ENCODE results near the gene TEAD1. TPM values are rescaled to one million over a fixed set of nuclear protein-coding genes. Genes with fewer than 3 reads are reported as not detected.

TEAD1 gene
- total and polyA plus RNA-seq, 10 of the 15 experiments (the other 5 are each of a cell fraction or from before 2014, with no cell fraction given): 0.01 to 0.59 (median 0.04) TPM; not detected in 6

DNA sequence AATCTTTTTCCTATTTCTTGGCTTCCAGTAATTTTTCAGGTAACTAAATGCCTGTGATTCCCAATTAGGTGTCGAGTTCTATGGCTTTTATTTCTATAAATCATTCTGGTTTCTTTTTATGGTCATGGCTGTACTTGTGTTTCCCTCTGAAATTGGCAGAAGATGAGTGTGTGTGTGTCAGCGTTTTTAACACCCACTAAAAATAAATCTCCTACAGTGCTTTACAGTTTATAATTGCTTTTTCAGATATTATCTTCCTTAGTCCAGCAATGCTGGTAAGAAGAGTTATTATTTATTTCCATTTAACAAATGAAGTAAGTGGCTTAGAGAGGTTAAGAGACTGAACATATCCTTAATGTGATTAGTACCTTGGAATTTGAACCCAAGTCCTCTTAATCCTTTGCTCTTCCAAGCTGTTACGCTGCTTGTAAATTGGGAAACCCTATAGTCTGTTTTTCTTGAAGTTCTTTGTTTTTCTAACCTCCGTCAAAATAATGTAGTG, 125.2 kb downstream of the TEAD1 start:
- ChIA-PET RAD21 (ENCODE audit: unreplicated experiment) (no interaction called here), SMC1A (ENCODE audit: uncharacterized antibody, unreplicated experiment) (no interaction called here), CTCF (interaction anchor here (0.9 kb wide), 1 partner anchor 468 kb away, joined by 3 read pairs; no protein-coding TSS in a partner anchor), POLR2A (no interaction called here)
- Histone ChIP-seq H3K9me3 (replicated peaks; ENCODE audit: control insufficient read depth, insufficient read depth, low read length) (no peaks in the 10 kb centered on the region), H2AFZ (ENCODE audit: control insufficient read depth, low read depth, low read length) (no peak overlapping the region), H3K4me2 (ENCODE audit: control insufficient read depth, insufficient read depth) (no peak overlapping the region), H3K27ac (ENCODE audit: control insufficient read depth, insufficient read depth) (no peak overlapping the region), H3K9ac (ENCODE audit: control insufficient read depth, insufficient read depth, low read length) (no peak overlapping the region), H4K20me1 (ENCODE audit: control insufficient read depth, insufficient read depth) (no peaks in the 10 kb centered on the region), H3K4me3 (no peak overlapping the region), H3K27me3 (replicated peaks in 1 of 2; ENCODE audit: control insufficient read depth in 2 of 2, insufficient read depth in 2 of 2, low read length in 1 of 2) (peaks cover 0 to 1% of the 10 kb centered on the region in 2 experiments; a peak in 3 of 4 replicates), H3K4me1 (ENCODE audit: control insufficient read depth, insufficient read depth, low read length) (no peaks in the 10 kb centered on the region), H3K36me3 (ENCODE audit: control insufficient read depth in 2 of 2, insufficient read depth in 2 of 2, low read length in 1 of 2) (no peaks in the 10 kb centered on the region), H3K79me2 (ENCODE audit: control insufficient read depth, insufficient read depth, low read length) (no peaks in the 10 kb centered on the region)
- DNase-seq (ENCODE audit: low read depth, low spot score) (no peak), ATAC-seq (no peak), FAIRE-seq (no peak)
- WGBS (ENCODE audit: insufficient coverage, insufficient replicate concordance, low lambda C conversion rate, missing lambda C conversion rate): 5% methylated on average over 4 of the region's 4 CpGs
- in situ Hi-C loops (cut with MboI) (no loop called here), intact Hi-C loops (cut with micrococcal nuclease; ENCODE audit: unreplicated experiment) (no loop called here)
- TF ChIP-seq IRF4 (IDR thresholded peaks at IDR 0.05; ENCODE audit: low read depth, low read length): no peak
- TF ChIP-seq TCF12 (IDR thresholded peaks at IDR 0.05; ENCODE audit: low read depth, low read length): no peak
- no peak for TF ChIP-seq SMAD1 (IDR thresholded peaks at IDR 0.05; ENCODE audit: low read depth, partially characterized antibody)
- TF ChIP-seq RBBP5 (conservative IDR thresholded peaks at IDR 0.05): no peak
- BruUV-seq (replicated peaks): no TSS peak

GRCh38 chr11:12800032-12800671, 125.9 kb downstream of the TEAD1 start:
- DNase-seq (ENCODE audit: low read depth, low spot score) (no peak), FAIRE-seq (no peak), ATAC-seq (no peak)
- Histone ChIP-seq H3K4me2 (ENCODE audit: control insufficient read depth, insufficient read depth) (no peak overlapping the region), H3K36me3 (ENCODE audit: control insufficient read depth in 2 of 2, insufficient read depth in 2 of 2, low read length in 1 of 2) (no peaks in the 10 kb centered on the region), H3K27ac (ENCODE audit: control insufficient read depth, insufficient read depth) (no peak overlapping the region), H3K9ac (ENCODE audit: control insufficient read depth, insufficient read depth, low read length) (no peak overlapping the region), H3K9me3 (replicated peaks; ENCODE audit: control insufficient read depth, insufficient read depth, low read length) (no peaks in the 10 kb centered on the region), H3K4me1 (ENCODE audit: control insufficient read depth, insufficient read depth, low read length) (no peaks in the 10 kb centered on the region), H2AFZ (ENCODE audit: control insufficient read depth, low read depth, low read length) (no peak overlapping the region), H3K27me3 (replicated peaks in 1 of 2; ENCODE audit: control insufficient read depth in 2 of 2, insufficient read depth in 2 of 2, low read length in 1 of 2) (peaks cover 0 to 1% of the 10 kb centered on the region in 2 experiments; a peak in 3 of 4 replicates), H3K4me3 (no peak overlapping the region), H4K20me1 (ENCODE audit: control insufficient read depth, insufficient read depth) (no peaks in the 10 kb centered on the region), H3K79me2 (ENCODE audit: control insufficient read depth, insufficient read depth, low read length) (no peaks in the 10 kb centered on the region)
- under 1% methylated on average over 8 of the region's 8 CpGs for WGBS (ENCODE audit: insufficient coverage, insufficient replicate concordance, low lambda C conversion rate, missing lambda C conversion rate)
- ChIA-PET POLR2A (no interaction called here), CTCF (interaction anchor here (0.9 kb wide), 1 partner anchor 469 kb away, joined by 3 read pairs; no protein-coding TSS in a partner anchor), SMC1A (ENCODE audit: uncharacterized antibody, unreplicated experiment) (interaction anchor here (0.7 kb wide), 1 partner anchor 907 kb away, joined by 3 read pairs; no protein-coding TSS in a partner anchor), RAD21 (ENCODE audit: unreplicated experiment) (no interaction called here)
- TF ChIP-seq, protein P1, sequence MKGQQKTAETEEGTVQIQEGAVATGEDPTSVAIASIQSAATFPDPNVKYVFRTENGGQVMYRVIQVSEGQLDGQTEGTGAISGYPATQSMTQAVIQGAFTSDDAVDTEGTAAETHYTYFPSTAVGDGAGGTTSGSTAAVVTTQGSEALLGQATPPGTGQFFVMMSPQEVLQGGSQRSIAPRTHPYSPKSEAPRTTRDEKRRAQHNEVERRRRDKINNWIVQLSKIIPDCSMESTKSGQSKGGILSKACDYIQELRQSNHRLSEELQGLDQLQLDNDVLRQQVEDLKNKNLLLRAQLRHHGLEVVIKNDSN (IDR thresholded peaks at IDR 0.05; ENCODE audit: borderline replicate concordance, extremely low read length, insufficient read depth, low read depth, low read length): no peak
- no peak for TF ChIP-seq BRCA1 (IDR thresholded peaks at IDR 0.05; ENCODE audit: low read depth, low read length)
- in situ Hi-C loops (cut with MboI) (no loop called here), intact Hi-C loops (cut with micrococcal nuclease; ENCODE audit: unreplicated experiment) (no loop called here)
- no TSS peak for BruUV-seq (replicated peaks)
